Transverse colon (tissue), 4 donors: Measurements from ENCODE around the gene CNPY4.

Experiments used
- CTCF ChIP-seq, 5 experiments: fragments of 200-600 bp in 3 of 5; fragments of 450-650 bp in 2 of 5; sonication (generic) in 3 of 5; IDR thresholded peaks; 1 replicate in 2 of 5; 2 replicates in 3 of 5; pipeline ENCODE4 v1.5.1; 2016 to 2017; ENCODE audit warnings: antibody characterized with exemption in 5 of 5, inconsistent platforms in 3 of 5, mild to moderate bottlenecking in 2 of 5, moderate library complexity in 1 of 5
- EP300 ChIP-seq: sonication (generic); formaldehyde crosslinking; IDR thresholded peaks from one replicate; pipeline ENCODE4 v1.6.1; 2017; ENCODE audit warnings: antibody characterized with exemption, low read depth
- POLR2AphosphoS5 ChIP-seq, 3 donors: sonication (generic); formaldehyde crosslinking; IDR thresholded peaks; one replicate each; pipeline ENCODE4 v1.6.1; 2016; ENCODE audit warnings: antibody characterized with exemption in 3 of 3

- TF ChIP-seq EP300 (no peak), POLR2AphosphoS5 (IDR thresholded peaks at IDR 0.05) (no peak), CTCF (IDR thresholded peaks at IDR 0.05) (no peak)
These were observed 42.2 kb upstream of the CNPY4 start for GRCh38 chr7:100077205-100077604.
